Endothelial cell (in vitro differentiated cells): ENCODE data around the gene MICALL2. TPM values are rescaled to one million over a fixed set of nuclear protein-coding genes. Genes with fewer than 3 reads are reported as not detected.

Source experiments
- DNase-seq: peaks from one replicate; pipeline ENCODE4 v3.0.0; 2021; ENCODE audit warnings: low spot score
- H3K27ac Mint-ChIP-seq: one replicate; pipeline ENCODE4 v1.8.0; 2021; ENCODE audit warnings: mixed read lengths, inconsistent platforms; ENCODE audit not compliant: unreplicated experiment
- H3K27me3 Mint-ChIP-seq: one replicate; pipeline ENCODE4 v1.8.0; 2021; ENCODE audit warnings: mild to moderate bottlenecking, moderate library complexity, mixed read lengths, inconsistent platforms; ENCODE audit not compliant: unreplicated experiment
- H3K36me3 Mint-ChIP-seq: one replicate; pipeline ENCODE4 v1.8.0; 2021; ENCODE audit warnings: mild to moderate bottlenecking, low read depth, mixed read lengths, inconsistent platforms; ENCODE audit not compliant: unreplicated experiment
- H3K4me1 Mint-ChIP-seq: one replicate; pipeline ENCODE4 v1.8.0; 2021; ENCODE audit warnings: mild to moderate bottlenecking, mixed read lengths, inconsistent platforms; ENCODE audit not compliant: unreplicated experiment
- H3K4me3 Mint-ChIP-seq: one replicate; pipeline ENCODE4 v1.8.0; 2021; ENCODE audit warnings: mild to moderate bottlenecking, mixed read lengths, inconsistent platforms; ENCODE audit not compliant: unreplicated experiment
- H3K9me3 Mint-ChIP-seq: one replicate; pipeline ENCODE4 v1.8.0; 2021; ENCODE audit warnings: mixed read lengths, inconsistent platforms; ENCODE audit not compliant: unreplicated experiment
- total RNA-seq: library from RNA; stranded (reverse); fragmentation: NEBNext Ultra II Directional; extraction: Animal tissue kit (Norgen Biotek cat#: 25700); gene quantifications from one replicate; pipeline ENCODE4 v1.2.1, GENCODE V29; 2021; ENCODE audit not compliant: unreplicated experiment
- TF ChIP-seq, protein P1 (sequence below): fragments of 200-600 bp; sonication (generic); IDR thresholded peaks from one replicate; pipeline ENCODE4 v1.5.0; 2021; ENCODE audit warnings: antibody characterized with exemption; ENCODE audit not compliant: unreplicated experiment

Gene MICALL2
- total RNA-seq, 1 donor from 2014 or later: 25.0 TPM

DNA sequence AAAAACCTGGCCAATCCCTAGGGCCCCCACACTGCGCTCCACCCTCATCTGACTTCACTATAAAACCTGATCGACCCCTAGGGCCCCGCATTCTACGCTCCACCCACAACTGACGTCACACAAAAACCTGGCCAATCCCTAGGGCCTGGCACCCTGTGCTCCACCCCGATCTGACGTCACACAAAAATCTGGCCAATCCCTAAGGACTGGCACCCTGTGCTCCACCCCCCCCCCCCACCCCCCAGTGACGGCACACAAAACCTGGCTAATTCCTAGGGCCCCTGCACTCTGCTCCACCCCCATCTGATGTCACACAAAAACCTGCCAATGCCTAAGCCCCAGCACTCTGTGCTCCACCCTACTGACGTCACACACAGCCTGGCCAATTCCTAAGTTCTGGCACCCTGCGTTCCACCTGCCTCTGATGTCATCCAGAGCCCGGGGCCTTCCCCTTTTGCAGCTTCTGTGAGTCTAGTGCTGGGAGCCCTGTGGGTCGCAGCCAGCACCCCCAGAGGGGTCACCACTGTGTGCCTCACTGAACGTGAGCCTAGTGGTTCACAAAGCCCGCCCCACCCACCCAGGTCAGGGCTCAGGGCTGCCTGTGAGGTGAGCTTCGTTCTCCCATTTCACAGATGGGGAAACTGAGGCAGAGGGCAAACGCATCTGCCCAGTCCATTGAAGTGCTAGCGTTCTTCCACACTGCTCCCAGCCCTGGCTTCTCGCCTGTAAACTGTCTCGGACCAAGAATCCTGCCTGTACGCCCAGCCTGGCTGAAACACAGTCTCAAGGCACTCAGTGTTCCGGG, 40.6 kb downstream of the MICALL2 start:
- no peak for DNase-seq
- TF ChIP-seq, protein P1, sequence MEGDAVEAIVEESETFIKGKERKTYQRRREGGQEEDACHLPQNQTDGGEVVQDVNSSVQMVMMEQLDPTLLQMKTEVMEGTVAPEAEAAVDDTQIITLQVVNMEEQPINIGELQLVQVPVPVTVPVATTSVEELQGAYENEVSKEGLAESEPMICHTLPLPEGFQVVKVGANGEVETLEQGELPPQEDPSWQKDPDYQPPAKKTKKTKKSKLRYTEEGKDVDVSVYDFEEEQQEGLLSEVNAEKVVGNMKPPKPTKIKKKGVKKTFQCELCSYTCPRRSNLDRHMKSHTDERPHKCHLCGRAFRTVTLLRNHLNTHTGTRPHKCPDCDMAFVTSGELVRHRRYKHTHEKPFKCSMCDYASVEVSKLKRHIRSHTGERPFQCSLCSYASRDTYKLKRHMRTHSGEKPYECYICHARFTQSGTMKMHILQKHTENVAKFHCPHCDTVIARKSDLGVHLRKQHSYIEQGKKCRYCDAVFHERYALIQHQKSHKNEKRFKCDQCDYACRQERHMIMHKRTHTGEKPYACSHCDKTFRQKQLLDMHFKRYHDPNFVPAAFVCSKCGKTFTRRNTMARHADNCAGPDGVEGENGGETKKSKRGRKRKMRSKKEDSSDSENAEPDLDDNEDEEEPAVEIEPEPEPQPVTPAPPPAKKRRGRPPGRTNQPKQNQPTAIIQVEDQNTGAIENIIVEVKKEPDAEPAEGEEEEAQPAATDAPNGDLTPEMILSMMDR: no peak
- H3K36me3 Mint-ChIP-seq: no peaks in the 10 kb centered on the region
- no peak overlapping the region for H3K4me3 Mint-ChIP-seq
- no peaks in the 10 kb centered on the region for H3K4me1 Mint-ChIP-seq
- H3K9me3 Mint-ChIP-seq: no peaks in the 10 kb centered on the region
- H3K27me3 Mint-ChIP-seq: peaks cover 3% of the 10 kb centered on the region
- no peak overlapping the region for H3K27ac Mint-ChIP-seq

DNA sequence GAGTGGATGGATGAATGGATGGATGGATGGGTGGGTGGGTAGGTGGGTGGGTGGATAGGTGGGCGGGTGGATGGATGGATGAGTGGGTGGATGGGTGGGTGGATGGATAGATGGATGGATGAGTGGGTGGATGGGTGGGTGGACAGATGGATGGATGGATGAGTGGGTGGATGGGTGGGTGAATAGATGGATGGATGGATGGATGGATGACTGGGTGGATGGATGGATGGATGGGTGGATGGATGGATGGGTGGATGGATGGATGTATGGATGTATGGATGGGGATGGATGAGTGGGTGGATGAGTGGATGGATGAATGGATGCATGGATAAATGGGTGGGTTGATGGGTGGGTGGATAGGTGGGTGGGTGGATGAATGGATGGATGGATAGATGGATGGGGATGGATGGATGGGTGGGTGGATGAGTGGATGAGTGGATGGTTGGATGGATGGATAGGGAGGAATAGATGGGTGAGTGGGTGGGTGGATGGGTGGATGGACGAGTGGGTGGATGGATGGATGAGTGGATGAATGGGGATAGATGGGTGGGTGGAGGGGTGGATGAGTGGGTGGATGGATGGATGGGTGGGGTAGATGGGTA, 43.8 kb downstream of the MICALL2 start:
- Mint-ChIP-seq H3K9me3 (no peaks in the 10 kb centered on the region), H3K4me3 (no peak overlapping the region), H3K27me3 (peaks cover 3% of the 10 kb centered on the region), H3K4me1 (no peaks in the 10 kb centered on the region), H3K27ac (no peak overlapping the region), H3K36me3 (no peaks in the 10 kb centered on the region)
- no peak for DNase-seq
- TF ChIP-seq, protein P1: no peak

DNA sequence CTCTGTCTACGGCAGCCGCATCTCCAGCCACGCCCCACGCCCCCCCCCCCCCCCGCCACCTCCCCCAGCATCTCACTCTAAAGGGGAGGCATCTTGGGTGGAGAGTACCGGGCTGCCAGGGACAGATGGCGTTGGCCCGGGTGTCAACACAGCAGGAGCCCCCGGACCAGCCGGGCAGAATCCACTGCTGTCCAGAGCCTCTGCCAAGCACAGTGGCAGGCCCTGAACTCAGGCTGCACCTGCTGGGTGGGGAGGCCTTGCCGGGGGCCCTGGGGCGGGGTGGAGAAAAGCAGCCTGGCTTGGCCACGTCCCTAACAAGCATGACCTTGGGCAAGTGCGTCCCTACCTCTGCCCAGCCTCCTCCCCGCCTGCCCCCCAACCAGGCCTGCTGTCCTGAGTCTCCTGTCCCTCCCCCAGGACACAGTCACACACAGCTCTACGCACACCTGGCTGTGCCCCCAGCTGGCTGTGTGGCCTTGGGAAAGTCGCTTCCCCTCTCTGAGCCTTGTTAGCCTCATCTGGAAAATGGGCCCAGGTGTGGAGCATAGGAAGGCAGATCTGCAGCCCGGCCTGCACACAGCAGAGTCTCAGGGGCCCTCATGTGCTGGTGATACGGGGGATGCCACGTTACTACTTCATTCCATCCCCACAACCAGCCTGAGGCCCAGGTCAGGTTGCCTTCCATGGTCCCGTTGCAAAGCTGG, 45.2 kb downstream of the MICALL2 start:
- no peaks in the 10 kb centered on the region for H3K36me3 Mint-ChIP-seq
- H3K9me3 Mint-ChIP-seq: no peaks in the 10 kb centered on the region
- TF ChIP-seq, protein P1: no peak
- H3K27me3 Mint-ChIP-seq: peaks cover 5% of the 10 kb centered on the region
- H3K4me1 Mint-ChIP-seq: no peaks in the 10 kb centered on the region
- H3K27ac Mint-ChIP-seq: no peak overlapping the region
- H3K4me3 Mint-ChIP-seq: no peak overlapping the region
- DNase-seq: no peak

DNA sequence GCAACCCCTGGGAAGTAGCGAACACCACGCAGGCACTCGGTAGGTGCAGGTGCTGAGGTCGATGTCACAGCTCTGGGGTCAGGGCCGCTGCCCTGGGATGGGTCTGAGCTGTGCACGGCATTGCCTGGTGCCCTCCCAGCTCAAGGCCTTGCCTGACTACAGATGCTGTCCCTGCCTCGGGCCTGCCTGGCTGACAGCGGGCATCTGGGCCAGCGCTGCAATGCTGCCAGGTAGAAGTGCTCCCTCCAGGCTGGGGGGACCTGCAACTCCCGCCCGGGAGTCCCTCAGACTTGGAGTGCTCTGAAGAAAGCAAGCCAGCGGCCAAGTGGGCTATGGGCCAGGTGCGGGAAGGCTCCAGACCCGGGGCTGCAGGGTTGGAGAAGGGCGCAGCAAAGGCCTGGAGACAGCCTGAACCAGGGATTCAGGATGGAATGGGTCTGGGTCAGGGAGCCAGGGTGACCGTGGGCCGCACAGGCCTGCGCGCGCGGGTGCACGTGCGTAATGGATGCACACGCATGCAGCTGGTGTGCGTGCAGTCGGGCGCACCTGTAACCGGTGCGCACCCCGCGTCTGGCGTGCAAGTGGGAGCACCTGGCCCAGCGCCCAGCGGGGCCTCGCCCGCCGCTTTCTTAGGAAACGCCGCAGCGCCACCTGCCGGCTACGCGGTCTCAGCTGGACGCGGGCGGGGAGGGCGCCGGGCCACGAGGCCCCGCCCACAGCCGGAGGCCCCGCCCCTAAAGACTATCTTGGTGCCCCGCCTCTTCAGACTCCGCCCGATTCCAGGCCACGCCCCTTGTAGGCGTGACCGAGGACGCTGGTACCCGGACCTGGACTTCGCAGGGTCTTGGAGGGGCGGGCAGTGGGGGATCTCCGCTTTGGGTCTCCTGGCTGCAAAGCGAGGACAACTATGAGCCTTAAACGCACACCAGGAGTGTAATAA, 46.7 kb downstream of the MICALL2 start:
- Mint-ChIP-seq H3K27me3 (peaks cover 2% of the 10 kb centered on the region), H3K27ac (no peak overlapping the region), H3K9me3 (no peaks in the 10 kb centered on the region), H3K4me1 (no peaks in the 10 kb centered on the region), H3K36me3 (no peaks in the 10 kb centered on the region), H3K4me3 (no peak overlapping the region)
- TF ChIP-seq, protein P1: peak; percentile 88
- peak; percentile 97 for DNase-seq
